Gastrocnemius medialis (tissue), 4 donors: ENCODE measurements around the gene IGFN1.

Experiments used
- CTCF ChIP-seq, 5 experiments: fragments of 450-650 bp in 3 of 5; fragments of 200-600 bp in 2 of 5; sonication (generic) in 2 of 5; IDR thresholded peaks in 4 of 5; conservative IDR thresholded peaks in 1 of 5; 1 replicate in 4 of 5; 2 replicates in 1 of 5; pipeline ENCODE4 v1.5.1; 2016 to 2019; ENCODE audit warnings: antibody characterized with exemption in 5 of 5, mild to moderate bottlenecking in 3 of 5, moderate library complexity in 3 of 5
- POLR2A ChIP-seq, 2 donors: fragments of 450-650 bp; IDR thresholded peaks; one replicate each; pipeline ENCODE4 v1.6.1; 2017; ENCODE audit warnings: antibody characterized with exemption in 2 of 2, mild to moderate bottlenecking in 2 of 2, moderate library complexity in 2 of 2

GRCh38 chr1:201241736-201242135 is 51.1 kb downstream of the IGFN1 start:
- TF ChIP-seq CTCF (IDR thresholded peaks at IDR 0.05 in 4 of 5, conservative IDR thresholded peaks at IDR 0.05 in 1 of 5) (no peak), POLR2A (IDR thresholded peaks at IDR 0.05) (no peak)
